Dermis lymphatic vessel endothelial cell (primary cell): ENCODE results near the gene OR5H2. TPM values are rescaled to one million over a fixed set of nuclear protein-coding genes. Genes with fewer than 3 reads are reported as not detected.

Experiments used
- total RNA-seq: library from RNA; depleted of rRNA; stranded (reverse); fragments of >200 nt; gene quantifications from 2 replicates; pipeline ENCODE4 v1.2.1, GENCODE V29; 2014

The OR5H2 gene
- not detected in 2 replicates for total RNA-seq

DNA sequence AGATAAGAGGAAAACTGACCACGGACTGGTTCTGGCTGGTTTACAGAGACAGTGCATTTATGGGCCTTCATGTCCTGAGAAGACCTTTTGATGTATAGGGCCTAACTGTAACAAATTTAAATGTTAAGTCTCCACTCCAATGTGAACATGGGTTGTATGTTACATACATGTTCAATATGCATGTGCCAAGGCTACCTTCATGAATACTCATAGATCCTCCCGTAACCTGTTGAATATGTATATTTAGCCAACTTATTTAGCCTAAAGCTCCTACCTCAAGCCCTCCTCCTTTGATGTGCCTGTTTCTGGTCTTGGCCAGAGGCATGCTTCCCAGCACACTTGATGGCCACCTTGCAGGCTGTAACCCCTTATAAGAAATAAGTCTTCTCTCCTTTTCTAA lies at the start of gene OR5H2:
Gene OR5H2 (plus strand): TSS at position 301 of the 400 bp plus-strand sequence. CDS start 398 bp downstream, outside the sequence.

DNA sequence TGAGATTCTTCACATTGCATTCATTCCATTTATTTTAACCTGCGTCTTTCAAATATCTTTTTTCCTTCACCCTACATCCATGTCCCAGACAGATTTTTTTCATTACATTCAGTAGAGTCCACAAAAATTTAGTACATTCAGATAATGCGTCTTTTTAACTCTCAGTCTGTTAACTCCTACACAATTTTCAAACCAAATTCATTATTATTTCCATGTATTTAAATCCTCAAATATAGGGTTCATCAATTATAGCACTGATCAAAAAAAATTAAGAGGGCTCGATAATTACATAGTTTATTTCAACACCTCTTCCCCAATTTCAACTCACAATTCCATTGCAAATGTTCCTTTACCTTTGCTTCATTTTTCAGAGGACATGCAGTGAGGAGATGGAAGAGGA lies 18.4 kb upstream of the OR5H2 start, which contains the start of gene OR5H6:
Gene OR5H6 (plus strand): TSS at position 301 of the 400 bp plus-strand sequence. CDS start 89 bp downstream, at position 390.

Other genes with a start within 250 kb of the OR5H2 start
- gene GABRR3, start 247.2 kb upstream of the OR5H2 start, total RNA-seq, result not detected in 2 replicates
- not detected in 2 replicates for gene OR5AC2, start 195.3 kb upstream of the OR5H2 start, total RNA-seq
- under 0.01 TPM in 1 of 2 replicates, not detected in the other for gene OR5H1, start 151.8 kb upstream of the OR5H2 start, total RNA-seq
- not detected in 2 replicates for gene OR5H14, start 135.0 kb upstream of the OR5H2 start, total RNA-seq
- gene OR5H15, start 115.8 kb upstream of the OR5H2 start, total RNA-seq, result not detected in 2 replicates
- gene OR5H6, start 18.3 kb upstream of the OR5H2 start, total RNA-seq, result not detected in 2 replicates
- not detected in 2 replicates for gene OR5K4, start 71.3 kb downstream of the OR5H2 start, total RNA-seq
- not detected in 2 replicates for gene OR5K3, start 108.2 kb downstream of the OR5H2 start, total RNA-seq
- not detected in 2 replicates for gene OR5K1, start 180.7 kb downstream of the OR5H2 start, total RNA-seq
- gene OR5K2, start 215.2 kb downstream of the OR5H2 start, total RNA-seq, result not detected in 2 replicates
- gene CLDND1, start 240.4 kb downstream of the OR5H2 start, total RNA-seq, result 124 and 166 TPM in 2 replicates
- gene GPR15, start 249.5 kb downstream of the OR5H2 start, total RNA-seq, result not detected in 2 replicates